Keratinocyte (primary cell): ENCODE measurements around the gene NXPH2.

ENCODE experiments used
- EZH2 ChIP-seq: IDR thresholded peaks from one replicate; pipeline ENCODE4 v1.6.1; 2012; ENCODE audit warnings: inconsistent platforms, mild to moderate bottlenecking, low read length, moderate library complexity
- TF ChIP-seq, protein P1 (sequence below), 3 experiments: IDR thresholded peaks in 1 of 3; conservative IDR thresholded peaks in 1 of 3; optimal IDR thresholded peaks in 1 of 3; 2 replicates in 2 of 3; 3 replicates in 1 of 3; pipeline versions ENCODE3 to v1.5.1; 2011; ENCODE audit warnings: low read length in 3 of 3, mild to moderate bottlenecking in 3 of 3, moderate library complexity in 2 of 3, control low read depth in 1 of 3, inconsistent platforms in 1 of 3; ENCODE audit not compliant: insufficient read depth in 2 of 3; ENCODE audit errors: extremely low read depth in 1 of 3

DNA sequence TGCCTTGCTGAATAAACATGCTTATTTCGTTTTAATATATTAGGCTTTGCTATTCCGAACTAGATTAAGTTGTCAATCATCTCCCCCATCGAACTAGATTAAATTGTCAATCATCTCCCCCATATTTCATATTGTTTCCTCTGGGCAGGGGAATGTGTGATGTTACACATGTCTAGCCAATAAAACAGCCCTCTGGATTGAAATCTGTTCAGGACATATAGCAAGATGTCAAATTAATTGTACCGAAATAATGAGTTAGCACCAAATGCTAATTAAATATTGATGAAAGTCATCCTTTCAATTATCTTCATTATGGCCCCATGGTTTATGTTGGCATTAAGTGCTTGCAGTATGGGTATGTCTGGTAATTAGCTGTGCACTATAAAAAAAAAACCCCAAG, 143.1 kb downstream of the NXPH2 start:
- TF ChIP-seq, protein P1, sequence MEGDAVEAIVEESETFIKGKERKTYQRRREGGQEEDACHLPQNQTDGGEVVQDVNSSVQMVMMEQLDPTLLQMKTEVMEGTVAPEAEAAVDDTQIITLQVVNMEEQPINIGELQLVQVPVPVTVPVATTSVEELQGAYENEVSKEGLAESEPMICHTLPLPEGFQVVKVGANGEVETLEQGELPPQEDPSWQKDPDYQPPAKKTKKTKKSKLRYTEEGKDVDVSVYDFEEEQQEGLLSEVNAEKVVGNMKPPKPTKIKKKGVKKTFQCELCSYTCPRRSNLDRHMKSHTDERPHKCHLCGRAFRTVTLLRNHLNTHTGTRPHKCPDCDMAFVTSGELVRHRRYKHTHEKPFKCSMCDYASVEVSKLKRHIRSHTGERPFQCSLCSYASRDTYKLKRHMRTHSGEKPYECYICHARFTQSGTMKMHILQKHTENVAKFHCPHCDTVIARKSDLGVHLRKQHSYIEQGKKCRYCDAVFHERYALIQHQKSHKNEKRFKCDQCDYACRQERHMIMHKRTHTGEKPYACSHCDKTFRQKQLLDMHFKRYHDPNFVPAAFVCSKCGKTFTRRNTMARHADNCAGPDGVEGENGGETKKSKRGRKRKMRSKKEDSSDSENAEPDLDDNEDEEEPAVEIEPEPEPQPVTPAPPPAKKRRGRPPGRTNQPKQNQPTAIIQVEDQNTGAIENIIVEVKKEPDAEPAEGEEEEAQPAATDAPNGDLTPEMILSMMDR (optimal IDR thresholded peaks at IDR 0.05 in 1 of 3, IDR thresholded peaks at IDR 0.05 in 1 of 3, conservative IDR thresholded peaks at IDR 0.05 in 1 of 3; ENCODE audit: extremely low read depth in 1 of 3, insufficient read depth in 2 of 3, low read length in 3 of 3): no peak
- no peak for TF ChIP-seq EZH2
